Measurements from ENCODE around the gene KRT31.
"Not testable (repeated sequence)": the region's sequence is repeated elsewhere in the genome, so short reads cannot be mapped to it uniquely, and the experiment has no call there.

Gene KRT31

GRCh38 chr17:41417576-41418015 is 20.2 kb upstream of the KRT31 start:
- peak; percentile 39 for DNase-seq (ENCODE audit: low spot score)

GRCh38 chr17:41417127-41417526 is 19.7 kb upstream of the KRT31 start:
- no peak for DNase-seq (ENCODE audit: low spot score)

DNA sequence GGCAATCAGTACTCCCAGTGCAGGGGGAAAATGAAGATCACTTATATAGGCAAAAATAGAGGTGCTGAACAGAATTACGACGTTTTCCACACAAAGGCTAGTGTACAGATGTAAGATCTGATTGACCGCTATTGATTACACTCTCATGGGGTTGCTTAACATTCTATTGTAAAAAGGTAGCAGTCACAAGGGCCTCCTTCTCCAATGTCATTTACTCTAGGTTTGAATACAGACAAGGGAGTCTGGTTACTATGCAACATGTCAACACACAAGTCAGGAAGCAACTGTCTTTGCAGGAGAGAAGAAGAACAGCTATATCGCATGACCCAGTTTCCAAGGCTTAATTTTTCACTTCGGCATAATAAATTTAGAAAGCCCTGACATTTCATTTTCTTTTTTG is 19.1 kb upstream of the KRT31 start:
- no peak for DNase-seq (ENCODE audit: low spot score)

GRCh38 chr17:41415833-41416335 is 18.5 kb upstream of the KRT31 start:
- no peak for DNase-seq (ENCODE audit: low spot score)

DNA sequence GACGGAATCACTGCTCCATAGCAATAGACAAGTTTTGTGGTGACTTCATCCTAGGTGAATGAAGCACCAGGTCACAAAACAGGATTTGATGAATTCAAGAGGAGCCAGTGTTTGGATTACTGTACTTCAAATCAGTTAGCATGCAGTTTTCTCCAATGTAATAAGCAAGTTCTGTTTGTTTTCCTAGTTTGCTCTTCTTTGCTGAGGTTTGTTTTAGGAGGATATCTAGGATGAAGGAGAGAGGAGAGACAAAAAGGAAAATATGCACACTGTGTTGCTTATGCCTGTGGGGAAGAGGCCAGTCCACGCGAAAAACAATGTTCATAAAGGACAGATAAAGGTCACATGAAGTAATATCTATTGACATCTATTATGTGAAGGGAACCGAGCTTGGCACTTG is 18.0 kb upstream of the KRT31 start:
- DNase-seq (ENCODE audit: low spot score) = no peak

DNA sequence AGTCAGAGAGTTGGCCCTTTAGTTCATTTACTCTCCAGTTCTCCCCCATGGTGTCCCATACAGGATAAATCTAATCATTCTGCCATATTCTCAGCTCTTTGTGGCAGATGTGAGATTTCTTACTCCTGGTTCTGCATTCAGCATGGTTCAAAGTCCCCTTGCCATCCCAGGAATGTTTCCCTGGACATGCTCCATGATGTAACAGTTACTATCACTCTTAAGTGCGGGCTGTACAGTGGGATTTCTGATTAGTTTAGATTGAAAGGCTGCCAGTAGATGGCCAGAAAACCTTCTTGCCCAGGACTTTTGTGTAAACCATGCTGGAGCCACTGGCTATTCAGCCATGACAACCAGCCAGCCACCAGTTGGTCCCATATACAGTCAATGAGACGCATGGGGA is 16.6 kb upstream of the KRT31 start:
- DNase-seq (ENCODE audit: low spot score) = no peak

- no peak for DNase-seq (ENCODE audit: low spot score)
These were observed 16.0 kb upstream of the KRT31 start for GRCh38 chr17:41413353-41413957.

DNA sequence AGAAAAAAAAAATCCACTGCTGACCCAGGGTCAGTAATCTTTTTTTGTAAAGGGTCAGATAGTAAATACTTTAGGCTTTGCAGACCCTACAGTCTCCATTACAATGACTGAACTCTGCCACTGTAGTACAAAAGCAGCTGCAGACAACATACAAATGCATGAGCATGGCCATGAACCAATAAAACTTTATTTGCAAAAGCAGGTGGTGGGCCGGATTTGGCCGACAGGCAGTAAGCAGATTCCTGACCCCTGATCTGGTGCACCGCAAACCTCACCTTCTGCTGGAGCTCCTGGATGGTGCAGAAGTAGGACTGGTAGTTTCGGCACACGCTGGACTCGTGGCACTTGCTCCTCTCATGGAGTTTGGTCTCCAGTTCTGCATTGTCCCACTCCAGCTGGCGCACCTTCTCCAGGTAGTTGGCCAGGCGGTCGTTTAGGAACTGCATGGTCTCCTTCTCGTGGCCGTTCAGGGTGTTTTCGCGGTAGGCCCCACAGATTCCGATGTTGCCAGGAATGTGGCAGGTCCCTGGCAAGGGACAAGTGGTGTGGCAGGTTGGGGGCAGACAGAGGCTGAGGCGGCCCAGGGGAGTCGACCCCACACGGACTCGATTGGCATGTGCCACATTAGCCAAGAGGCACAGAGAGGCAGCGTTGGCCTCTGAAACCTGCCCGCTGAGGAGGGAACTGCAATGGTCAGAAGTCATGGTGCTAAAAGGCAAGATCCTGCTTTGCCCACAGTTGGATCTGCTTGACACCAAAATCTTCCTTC is 13.8 kb upstream of the KRT31 start:
- DNase-seq (ENCODE audit: low spot score) = no peak

- DNase-seq (ENCODE audit: low spot score) = no peak
These were observed 9.8 kb upstream of the KRT31 start for GRCh38 chr17:41407226-41407625.

GRCh38 chr17:41406205-41406604 is 8.8 kb upstream of the KRT31 start:
- DNase-seq (ENCODE audit: low spot score) = peak; percentile 51

DNA sequence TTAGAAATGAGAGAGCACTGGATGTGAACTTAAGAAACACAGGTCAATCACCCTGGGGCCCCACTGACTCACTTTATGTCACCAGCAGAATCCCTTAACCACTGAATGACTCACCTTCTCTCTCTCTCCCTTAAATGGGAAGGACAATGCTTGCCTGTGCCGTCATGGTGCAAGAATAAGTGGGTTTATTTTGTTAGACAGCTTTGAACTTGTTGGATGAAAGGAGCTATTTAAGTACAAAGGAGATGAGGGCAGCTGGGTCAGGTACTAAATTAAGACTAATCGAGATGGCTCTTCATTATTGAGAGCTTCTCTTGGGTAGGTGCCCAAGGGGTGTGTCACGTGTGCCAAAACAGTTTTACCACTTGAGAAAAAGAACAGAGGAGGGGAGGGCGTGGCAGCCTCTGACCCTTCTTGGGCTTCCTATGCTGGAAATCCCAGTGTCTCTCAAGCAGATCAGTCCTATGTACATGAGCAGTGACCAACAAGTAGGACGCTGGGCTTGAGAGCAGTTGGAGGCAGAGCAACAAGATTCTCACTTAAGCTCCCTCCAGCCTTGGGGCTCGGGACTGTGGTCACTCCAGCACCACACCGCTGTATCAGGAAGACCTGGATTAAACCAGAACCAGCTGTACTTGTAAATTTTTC is 6.7 kb upstream of the KRT31 start:
- peak; percentile 100 for DNase-seq (ENCODE audit: low spot score)

GRCh38 chr17:41403404-41404023 is 6.1 kb upstream of the KRT31 start:
- no peak for DNase-seq (ENCODE audit: low spot score)

DNA sequence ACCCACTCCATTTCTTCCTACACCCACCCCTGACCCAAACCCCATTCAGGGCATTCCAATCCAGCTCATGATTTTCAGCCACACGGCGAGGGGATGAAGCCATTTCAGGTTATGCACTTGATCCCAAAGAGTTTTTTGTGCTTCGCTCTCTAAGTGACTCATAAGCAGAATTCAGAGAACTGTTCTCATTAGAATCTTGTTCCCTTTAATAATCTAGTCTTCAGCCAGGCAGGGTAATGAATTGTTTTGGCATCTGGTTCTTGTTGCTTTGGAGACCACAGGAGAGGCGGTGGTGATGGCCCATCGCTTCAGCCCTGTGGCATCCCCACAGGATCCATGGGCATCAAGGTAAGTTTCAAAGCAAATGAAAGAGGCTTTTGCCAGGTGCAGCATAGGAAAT is 4.8 kb upstream of the KRT31 start:
- peak; percentile 64 for DNase-seq (ENCODE audit: low spot score)

DNA sequence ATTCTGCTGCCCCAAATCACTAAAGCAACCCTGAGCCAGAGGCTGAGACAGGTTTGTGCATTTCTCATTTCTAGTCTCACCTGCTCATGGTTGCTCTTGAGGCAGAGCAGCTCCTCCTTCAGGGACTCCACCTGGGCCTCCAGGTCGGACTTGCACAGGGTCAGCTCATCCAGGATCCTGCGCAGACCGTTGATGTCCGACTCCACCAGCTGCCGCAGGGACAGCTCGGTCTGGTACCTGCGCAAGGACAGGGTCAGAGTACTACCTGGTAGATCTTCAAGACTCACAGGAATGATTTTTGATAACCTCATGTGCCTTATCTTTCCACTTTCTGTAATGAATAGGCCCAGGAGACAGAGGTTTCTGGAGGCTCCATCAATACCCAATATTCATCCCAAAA is 1.1 kb downstream of the KRT31 start:
- DNase-seq (ENCODE audit: low spot score) = no peak

GRCh38 chr17:41395611-41396010 is 1.8 kb downstream of the KRT31 start:
- no peak for DNase-seq (ENCODE audit: low spot score)

DNA sequence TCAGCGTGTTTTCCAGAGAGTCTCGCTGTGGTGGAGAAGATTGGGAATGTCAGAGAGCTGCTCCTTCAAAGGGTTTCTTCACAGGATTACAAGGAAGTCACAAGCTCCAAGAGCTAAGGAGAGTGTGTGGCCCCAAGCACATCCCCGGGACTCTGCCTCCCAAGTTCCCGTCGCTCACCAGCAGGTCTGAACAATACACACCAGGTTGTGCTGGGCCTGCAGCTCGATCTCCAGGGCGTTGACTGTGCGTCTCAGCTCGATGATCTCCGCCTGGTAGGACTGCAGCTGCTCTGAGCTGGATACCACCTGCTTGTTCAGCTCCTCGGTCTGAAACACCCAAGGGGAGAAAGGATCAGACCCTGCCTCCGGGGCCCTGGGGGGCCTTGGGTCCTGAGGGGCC is 2.4 kb downstream of the KRT31 start:
- not testable (repeated sequence) for DNase-seq (ENCODE audit: low spot score)

DNA sequence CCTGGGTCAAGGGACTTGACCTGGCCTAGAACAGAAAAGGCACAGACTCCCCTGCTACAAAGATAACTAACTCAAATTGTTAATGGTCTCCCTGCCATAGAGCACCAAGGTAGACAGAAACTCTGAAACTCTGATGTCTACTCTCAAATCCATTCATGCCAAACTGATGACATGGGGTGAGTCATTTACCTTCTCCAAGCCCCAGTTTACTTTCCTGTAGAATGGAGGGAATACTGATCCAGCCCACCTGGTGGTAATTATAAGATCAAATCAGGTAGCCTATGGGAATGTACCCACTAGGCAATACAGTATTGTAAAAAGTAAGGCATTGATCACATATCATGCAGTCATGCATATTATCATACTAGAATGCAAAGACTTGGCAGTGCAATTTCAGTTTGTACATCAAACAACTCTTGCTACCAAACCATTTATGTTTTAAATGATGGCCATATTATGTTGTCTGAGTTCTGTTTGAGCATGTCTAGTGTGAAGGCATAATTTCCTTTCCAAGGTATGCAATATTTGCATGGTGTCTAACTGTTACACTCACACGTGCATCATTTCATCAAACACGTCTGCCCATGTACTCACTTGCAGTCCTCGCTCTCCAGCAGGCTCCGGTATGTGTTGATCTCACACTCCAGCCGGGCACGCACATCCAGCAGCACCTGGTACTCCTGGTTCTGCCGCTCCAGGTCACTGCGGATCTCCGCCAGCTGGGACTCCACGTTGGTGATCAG is 3.0 kb downstream of the KRT31 start:
- DNase-seq (ENCODE audit: low spot score) = no peak

- no peak for DNase-seq (ENCODE audit: low spot score)
These were observed 3.6 kb downstream of the KRT31 start for GRCh38 chr17:41393826-41394225.

DNA sequence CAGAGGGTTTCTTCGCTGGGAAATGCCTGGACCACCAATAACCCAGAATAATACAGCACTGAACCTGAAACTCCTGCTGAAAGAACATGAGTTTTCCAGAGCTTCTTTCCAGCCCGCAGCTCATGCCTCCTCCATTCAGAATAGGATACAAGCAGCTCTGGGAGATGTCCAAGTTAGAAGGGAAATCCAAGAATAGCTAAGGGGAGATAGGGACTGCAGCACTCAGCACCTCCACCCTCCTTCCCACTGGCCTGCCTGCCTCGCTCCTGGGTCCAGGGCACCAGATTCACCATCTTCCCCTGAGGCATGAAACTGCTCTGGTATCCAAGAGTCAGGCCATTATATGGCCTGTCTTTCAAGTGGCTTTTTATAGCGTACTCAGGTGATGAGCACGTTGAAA is 4.1 kb downstream of the KRT31 start:
- no peak for DNase-seq (ENCODE audit: low spot score)

DNA sequence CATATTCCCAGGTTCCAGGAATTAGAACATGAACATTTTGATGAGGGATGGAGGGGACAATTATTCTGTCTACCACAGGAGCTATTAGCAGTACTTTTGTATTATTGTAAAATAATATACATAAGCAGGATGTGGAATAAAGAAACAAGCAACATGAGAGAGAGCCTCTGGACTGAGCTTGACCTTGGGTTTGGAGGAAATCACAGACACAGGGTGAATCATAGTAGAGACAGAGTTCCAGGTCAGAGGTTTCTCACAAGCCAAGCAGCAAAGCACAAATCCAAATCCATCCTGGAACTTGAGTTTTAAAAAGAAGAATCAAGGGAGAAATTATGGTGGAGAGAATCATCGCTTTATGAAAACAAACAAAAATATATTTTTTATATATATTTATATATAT is 5.1 kb downstream of the KRT31 start:
- DNase-seq (ENCODE audit: low spot score) = no peak

DNA sequence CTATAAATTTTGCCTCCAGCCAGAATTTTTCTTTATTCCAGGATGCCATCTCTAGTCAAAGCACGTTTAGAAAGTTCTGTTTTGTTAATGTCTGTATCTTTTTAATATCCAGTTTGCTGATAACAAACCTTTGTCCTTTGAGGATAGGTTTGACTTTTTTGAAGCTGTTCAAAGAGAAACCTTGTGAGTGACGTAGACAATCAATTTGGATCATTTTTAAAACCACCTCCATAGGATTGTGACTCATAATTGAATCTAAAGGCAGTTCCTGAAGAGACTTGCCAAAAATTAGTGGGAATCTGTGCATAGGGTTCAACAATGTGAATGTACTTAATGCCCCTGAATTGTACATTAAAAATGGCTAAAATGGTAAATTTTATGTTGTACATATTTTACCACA is 5.9 kb downstream of the KRT31 start:
- no peak for DNase-seq (ENCODE audit: low spot score)

GRCh38 chr17:41390411-41390938 is 6.9 kb downstream of the KRT31 start:
- DNase-seq (ENCODE audit: low spot score) = no peak
